Activated CD4-positive, CD25-positive, alpha-beta regulatory T cell treated with anti-CD3 and anti-CD28 coated beads, Interleukin-2, amount 50 U/mL, for 16 hours (primary cell): ENCODE data around the gene SIK3.

Source experiments
- DNase-seq: peaks from one replicate; pipeline ENCODE4 v3.0.0-alpha.2; 2020; ENCODE audit warnings: low read depth, low spot score

Gene SIK3

DNA sequence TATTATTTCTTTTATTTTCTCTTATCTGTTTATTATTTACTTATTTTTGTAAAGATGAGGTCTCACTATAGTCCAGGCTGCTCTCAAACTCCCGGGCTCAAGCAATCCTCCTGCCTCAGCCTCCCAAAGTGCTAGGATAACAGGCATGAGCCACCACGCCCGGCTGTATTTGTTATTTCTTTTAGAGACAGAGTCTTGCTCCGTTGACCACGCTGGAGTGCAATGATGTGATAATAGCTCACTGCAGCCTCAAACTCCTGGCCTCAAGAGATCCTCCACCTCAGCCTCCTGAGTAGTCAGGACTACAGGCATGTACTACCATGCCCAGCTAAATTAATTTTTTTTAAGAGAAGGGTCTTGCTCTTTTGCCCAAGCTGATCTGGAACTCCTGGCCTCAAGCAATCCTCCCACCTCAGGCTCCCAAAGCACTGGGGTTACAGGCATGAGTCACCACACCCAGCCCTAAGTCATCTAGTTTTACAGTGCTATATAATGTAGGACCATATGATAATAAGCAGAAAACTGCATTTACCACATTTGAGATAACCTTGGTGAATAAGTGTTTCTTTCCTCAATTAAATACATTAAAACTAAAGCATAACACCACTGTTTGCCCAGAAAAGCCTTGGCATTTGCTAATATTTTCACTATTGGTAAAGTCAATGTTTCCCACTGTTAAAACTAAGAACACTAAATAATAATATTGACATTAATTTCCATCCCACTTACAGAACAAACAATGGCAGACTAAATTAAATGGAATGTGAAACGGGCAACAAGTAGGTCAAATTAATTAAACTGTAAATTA, 127.5 kb downstream of the SIK3 start:
- no peak for DNase-seq

DNA sequence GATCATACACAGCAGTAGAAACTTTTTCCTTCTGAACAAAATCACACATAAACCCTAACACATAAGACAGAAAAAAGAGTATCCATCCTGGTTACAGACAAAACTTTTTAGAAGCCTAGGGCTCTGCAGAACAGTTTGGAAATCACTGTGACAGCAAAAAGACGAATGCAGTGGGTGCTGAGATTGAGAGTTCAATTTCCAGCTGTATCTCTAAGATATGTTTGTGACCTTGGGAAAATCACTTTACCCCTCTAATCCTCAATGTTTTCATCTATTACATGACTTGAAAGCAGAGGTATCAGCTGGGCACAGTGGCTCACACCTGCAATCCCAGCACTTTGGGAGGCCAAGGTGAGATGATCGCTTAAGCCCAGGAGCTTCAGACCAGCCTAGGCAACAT, 128.5 kb downstream of the SIK3 start:
- no peak for DNase-seq

DNA sequence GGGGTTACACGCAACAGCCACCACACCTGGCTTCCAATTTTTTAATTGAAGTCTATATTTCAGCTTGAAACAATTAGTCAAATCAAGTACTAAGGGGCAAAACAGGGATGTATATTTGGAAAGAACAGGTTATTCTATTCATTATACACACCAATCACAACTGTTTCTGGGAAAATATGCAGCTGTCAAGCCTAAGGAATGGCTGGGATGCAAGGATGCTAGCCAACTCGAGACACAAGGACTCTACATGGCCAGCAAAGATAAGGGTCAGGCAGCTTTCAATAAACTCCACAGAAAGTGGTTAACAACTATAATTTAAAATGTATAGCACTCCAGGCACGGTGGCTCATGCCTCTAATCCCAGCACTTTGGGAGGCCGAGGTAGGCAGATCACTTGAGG, 134.0 kb downstream of the SIK3 start:
- no peak for DNase-seq

DNA sequence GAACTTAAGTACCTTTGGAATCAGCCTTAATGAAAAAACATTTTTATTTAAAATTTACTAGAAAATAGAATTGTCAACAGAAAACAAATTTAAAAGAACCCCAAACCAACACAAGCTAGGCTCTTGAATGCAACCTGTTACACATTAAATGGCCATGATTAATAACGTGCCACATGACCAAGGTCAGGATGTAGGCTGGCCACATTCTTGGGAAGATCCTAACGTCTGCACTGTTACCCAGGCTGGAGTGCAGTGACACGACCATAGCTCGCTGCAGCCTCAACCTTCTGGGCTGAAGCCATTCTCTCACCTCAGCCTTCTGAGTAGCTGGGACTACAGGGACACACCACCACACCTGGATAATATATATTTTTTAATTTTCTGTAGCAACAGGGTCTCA, 134.4 kb downstream of the SIK3 start:
- no peak for DNase-seq

DNA sequence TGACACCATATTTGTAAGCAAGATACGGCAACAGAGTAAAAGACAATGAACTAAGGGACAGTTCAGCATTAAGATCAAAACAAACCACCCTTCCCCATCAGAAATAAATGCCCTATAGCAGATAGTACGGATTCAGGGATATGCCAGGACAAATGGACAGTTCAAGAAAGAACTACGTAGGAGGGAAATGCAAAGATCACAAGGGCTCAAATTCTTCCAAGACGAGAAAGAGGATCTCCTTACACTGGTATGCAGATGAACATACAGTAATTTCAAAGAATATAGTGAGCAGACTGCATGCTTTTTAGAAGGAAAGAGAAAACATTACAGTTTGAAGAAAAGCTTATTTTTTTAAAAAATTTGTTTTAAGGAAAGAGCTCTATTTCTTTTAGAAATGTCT, 136.1 kb downstream of the SIK3 start:
- no peak for DNase-seq

DNA sequence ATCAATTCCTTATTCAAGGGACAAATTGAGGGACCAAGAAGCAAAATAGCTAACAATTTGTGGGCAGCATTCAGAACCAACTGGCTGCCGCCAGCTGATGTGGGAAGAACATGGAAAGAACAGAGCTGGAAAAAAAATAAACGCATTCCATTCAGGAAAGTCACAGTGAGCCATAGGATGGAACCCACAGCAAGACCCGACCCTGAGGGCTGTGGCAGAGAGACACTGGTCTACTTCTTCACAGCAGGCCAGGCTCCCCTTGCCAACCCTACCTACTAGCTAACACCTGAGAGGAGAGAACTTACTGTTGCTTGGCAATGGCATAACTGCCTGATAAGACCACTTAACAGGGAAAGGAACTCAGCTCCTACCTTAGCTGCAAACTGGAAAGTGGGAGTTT, 137.3 kb downstream of the SIK3 start:
- no peak for DNase-seq

DNA sequence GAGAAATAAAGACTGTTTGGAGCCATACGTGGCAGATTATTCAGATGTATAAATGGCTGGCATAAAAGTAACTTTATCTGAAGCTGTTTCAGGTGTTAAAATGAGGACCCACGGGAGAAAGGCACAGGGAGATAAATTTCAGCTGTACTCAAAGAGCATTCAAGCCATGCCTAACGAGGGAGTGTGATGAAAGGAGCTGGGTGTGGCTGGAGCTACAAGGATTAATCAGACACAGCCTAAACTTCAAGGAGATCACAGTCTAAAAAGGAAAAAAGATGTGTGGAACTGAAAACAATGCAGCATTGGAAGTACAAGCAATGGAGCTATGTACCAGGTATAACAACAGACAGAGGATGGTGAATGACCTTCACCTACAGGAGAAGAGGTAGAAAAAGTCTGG, 140.0 kb downstream of the SIK3 start:
- DNase-seq: no peak

DNA sequence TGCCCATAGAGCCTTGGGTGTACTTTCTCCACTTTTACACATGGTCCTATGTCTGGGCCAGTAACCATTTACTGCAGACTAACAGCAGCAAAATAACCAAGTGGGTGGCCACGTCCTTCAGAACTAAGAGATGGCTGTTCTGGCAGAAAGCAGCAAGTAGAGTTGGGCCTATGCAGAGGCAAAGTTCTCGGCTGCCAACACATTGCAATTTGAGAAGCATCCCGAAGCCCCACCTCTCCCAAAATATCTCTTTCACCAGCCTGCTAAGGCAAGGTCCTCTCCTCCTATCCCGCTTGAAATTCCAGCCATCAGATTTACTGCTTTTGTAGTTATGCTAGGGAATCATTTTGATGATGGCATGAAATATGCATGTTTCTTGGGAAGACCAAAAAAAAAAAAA, 142.3 kb downstream of the SIK3 start:
- DNase-seq: no peak

DNA sequence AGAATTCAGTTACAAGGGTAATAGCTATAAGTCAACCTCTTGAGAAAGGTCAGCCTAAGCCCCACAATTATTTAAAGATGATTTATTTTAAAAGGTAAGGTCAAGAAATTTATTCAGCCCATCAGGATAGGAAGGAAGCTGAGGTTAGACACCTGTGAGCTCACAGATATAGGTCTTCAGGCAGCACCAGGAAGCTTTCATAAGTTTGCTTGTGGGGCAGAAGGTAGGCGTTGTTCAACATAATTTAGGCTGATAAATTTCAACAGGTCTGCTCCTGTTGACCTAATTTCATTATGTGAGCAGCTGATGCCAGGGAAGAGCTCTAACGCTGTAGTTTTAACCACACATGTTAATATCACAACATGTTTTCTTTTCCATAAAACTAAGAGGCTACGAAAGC, 142.7 kb downstream of the SIK3 start:
- DNase-seq: no peak

DNA sequence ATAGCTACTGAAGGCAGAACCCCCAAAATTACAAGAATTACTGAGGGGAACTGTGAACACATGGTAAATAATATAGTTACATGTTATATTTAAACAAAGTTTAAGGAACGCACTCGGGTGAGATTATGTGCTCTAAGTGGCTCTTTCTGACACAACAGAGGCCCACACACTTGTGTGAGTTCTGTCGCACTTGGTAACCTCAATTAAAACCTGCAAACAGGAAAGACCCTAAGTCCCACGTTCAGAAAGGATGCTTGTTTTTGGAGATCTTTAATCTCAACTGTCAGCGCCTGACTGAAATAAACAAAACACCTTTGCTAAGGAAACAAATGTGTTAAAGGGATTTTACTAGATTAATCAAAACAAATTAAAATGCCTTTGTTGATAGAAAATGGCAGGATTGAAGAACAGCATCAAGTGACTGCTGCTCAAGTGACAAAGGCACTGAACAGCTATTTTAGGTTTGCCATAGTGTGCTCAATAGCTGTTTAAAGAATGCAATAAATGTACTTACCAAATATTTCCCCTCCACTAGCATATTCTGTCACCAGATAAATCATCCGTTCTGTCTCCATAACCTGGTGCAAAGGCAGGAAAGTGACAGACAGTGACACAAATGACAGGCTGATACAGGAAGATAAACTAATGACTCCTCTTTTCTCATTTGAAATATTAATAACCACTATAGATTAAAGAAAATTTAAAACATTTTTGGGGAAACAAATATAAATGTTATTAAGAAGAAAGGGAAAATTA, 144.5 kb downstream of the SIK3 start:
- DNase-seq: no peak

DNA sequence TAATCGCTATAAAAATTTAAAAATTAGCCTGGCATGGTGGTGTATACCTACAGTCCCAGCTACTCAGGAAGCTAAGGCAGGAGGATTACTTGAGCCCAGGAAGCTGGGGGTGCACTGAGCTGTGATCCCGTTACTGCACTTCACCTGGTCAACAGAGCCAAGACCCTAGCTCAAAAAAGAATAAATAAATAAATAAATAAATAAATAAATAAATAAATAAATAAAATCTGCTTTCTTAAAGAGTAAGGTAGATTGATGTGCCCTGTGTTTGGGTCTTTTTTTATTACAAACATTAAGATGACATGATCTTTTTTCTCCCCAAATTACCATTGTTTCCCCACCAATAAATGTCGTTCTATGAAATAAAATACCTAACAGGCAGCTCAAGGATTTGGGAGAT, 146.5 kb downstream of the SIK3 start:
- DNase-seq: no peak

DNA sequence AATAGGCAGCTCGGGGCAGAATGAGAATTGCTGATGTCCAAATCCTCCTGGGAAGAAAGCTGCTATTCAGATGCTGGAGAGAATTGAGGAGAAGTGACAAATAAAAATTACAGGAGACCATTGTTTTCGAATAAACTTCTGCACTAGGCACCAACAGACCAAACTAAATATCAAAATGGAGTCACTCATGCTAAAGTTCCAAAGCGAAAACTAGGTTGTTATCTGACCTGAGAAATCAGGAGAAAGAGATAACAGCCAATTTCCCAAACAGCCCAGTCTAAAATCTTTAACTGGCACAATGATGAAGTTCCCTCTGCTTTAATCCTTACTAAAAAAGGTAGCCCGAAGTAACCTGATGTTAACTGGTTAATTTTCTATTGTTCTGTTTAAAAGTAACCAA, 148.0 kb downstream of the SIK3 start:
- DNase-seq: no peak

DNA sequence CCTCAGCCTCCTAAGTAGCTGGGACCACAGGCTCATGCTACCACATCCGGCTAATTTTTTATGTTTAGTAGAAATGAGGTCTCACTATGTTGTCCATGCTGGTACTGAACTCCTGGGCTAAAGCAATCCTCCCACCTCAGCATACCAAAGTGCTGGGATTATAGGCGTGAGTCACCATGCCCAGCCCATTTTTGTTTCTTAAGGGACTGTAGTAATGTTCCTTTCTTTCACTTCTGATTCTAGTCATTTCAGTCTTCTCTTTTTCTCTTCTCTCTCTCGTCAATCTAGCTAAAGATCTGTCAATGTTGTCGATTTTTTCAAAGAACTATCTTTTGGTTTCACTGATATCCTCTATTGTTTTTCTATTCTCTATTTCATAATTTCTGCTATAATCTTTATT, 149.8 kb downstream of the SIK3 start:
- DNase-seq: no peak

DNA sequence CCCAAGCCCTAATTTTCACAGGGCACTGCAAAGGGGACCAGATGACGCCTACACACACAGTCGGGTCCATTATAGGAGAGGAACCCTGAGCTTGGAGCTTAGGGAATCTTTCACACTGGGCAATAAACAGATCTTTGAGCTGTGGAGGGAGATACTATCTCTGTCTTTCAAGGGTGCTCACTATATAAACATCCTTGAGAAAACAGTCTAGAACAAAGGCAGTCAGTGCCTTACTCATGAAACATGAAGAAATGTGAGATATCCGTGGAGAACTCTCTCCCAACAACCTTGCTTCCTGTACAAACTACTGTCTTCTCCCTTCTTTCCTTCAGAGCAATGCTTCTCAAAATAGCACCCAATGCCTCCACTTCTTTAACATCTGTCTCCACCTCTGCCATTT, 151.8 kb downstream of the SIK3 start:
- no peak for DNase-seq

DNA sequence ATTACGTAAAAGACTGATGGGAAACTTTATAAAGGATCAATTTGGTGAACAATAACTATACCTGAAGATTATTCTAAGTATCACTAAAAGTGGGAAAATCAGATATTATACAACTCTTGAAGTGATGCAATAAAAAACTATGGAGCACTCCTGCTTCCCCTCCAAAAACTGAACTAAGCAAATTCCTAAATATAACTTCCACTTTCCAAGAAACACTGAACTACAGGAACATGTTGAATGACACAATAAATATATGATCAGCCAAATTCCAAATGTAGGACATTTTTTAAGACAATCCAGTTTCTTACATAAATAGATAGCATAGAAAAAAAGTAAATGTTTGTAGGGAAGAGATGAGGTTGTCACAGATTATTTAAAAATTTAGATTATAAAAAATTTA, 158.7 kb downstream of the SIK3 start:
- no peak for DNase-seq

DNA sequence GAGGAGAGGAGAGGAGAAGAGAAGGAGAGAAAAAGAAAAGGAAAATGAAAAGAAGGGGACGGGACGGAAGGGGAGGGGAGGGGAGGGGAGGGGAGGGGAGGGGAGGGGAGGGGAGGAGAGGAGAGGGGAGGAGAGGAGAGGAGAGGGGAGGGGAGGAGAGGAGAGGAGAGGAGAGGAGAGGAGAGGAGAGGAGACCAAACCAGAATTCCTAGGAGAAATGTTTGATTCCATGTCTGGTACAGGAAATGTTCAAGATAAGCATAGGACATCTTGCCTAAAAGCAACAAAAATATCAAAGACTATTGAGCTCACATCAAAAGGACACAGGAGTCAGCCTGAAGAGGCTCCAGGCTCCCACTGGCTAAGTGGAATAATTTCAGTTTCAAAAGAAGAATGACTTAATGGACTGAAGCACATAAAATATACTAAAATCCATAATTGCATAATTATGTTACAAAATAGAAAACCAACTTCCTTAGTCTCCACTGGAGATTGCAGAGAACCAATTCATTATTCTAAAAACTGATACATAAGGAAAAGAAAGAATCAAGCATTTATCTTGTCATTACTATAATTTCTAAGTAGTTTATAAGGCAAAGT, 159.7 kb downstream of the SIK3 start:
- no peak for DNase-seq

DNA sequence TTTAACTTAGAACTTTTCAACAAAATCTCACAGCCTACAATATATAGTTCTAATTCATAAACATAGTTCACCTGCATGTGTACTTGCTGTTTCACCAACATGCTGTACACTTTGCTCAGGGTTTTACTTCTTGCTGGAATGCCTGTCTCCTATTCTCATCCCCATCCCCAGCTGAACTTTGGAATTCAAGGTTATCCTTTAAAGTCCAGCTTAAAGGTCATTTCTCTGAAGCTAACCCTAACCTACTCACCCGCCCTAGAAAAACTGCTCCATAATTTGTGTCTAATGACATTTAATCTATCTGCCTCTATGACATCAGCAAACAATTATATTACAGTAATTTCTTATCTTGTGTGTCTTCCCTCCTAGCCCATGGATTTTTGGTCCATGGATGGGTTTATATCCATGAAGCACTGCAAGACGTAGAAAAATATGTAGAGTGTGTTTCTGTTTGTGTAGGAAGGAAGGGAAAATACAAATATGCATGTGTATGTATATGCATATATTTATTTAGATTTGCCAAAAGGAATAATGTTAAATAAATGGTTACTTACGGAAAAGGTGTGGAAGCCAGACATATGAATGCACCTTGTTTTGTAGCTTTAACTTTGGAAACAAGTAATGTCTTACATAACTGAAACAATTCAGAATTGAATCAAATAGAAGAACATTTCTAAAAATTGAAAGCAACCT, 161.3 kb downstream of the SIK3 start:
- DNase-seq: no peak

DNA sequence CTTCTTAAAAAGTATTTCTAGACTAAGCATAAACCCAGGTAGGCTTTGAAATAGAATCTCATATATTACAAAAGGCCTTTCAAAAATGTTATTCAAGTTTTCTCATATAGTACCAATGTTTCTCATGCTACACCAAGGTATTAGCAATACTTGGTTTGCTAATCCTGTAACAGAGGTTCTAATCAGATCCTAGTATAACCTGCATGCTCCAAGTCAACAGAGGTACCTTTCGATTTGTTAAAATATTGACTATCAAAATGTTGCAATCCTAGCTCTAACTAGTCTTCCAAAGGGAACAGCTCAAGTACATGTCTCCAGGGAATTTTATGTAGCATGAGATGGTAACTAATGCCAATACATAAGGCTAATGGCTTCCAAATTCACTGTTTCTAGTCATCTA, 162.7 kb downstream of the SIK3 start:
- DNase-seq: no peak

DNA sequence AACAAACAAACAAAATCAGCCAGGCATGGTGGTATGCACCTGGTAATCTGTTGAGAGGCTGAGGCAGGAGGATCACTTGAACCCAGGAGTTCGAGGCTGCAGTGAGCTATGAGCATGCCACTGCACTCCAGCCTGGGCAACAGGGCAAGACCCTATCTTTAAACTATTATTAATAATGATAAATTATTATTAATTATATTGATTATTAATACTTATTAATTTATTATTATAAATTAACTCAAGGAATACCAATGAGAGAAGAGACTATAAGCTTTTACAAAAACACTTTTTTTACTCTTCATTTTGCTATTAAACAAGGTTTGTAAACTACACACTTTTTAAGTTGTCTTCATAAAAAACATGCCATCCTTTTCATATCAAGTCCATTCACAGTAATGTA, 163.1 kb downstream of the SIK3 start:
- DNase-seq: no peak

DNA sequence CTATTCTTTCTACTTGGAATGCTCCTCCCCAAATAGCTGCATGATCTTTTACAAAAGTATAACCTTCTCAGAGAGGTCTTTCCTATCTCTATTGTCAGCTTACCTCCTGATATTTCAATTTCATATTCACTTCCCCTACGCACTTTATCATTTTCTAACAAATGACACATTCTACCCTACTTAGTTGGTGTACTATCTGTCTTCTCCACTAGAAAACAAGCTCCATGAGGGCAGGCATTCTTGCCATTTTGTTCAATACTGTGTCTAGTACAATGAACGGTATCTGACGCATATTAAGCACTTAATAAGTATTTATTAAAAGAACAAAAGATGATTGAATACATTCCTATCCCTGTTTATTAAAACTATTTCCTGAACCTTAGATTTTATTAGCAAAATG, 164.3 kb downstream of the SIK3 start:
- no peak for DNase-seq

DNA sequence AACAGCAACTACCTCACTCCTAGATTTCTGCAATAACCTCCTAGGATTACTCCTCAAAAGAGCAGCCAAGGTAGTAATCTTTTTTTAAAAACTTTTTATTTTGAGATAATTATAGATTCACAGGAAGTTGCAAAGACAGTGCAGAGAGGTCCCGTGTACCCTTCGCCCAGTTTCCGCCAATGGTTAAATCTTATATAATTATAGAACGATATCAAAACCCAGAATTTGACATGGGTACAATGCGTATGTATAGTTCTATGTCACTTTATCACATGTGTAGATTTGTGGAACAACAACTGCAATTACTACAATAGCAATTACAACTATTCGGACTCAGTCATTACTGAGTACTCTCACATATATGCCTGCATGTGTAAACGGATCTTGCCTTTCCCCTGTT, 166.0 kb downstream of the SIK3 start:
- DNase-seq: no peak

DNA sequence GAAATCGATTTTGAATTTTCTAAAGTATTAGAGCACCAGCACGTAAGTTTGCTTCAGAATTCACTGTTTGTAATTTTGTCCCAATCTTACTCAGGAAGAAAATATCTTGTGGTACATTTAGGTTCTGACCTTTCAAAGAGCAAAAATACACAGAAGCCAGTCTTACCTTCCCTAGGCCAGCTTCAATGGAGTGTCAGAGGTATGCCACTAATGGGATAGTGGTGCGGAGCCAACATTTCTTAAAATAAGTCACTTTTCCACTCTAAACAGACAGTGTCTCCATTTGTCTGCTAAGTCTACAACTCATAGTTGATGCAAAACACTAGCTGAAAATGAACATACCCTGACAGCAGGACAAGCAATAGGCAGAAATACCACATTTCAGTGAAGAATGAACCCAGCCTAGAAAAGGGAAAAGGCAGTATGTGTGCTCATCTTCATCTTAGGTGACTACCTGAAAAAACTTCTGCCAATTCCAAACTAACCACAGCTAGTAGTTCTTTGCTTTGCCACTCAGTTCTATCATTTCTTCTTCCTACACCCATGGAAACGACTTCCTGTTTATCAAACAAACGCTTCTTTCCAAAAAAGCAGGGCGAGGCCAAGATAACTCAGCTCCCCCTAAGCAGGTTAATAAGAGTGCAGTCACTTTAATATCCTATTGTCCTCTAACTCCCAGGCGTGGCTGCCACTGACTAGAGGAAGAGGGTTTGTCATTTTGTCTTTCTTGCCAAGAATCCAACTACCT, 166.8 kb downstream of the SIK3 start:
- no peak for DNase-seq
